Measurements from ENCODE around the gene PTTG1IP. TPM values are rescaled to one million over a fixed set of nuclear protein-coding genes. Genes with fewer than 3 reads are reported as not detected.
A peak's percentile ranks its signal among the peaks of the same experiment; 100 is the strongest.

PTTG1IP gene
- total RNA-seq, 1 experiment from 2014 or later, result 96.0 TPM

- no peaks in the 10 kb centered on the region for H3K4me1 Mint-ChIP-seq
- no peaks in the 10 kb centered on the region for H3K27me3 Mint-ChIP-seq (ENCODE audit: low read depth)
- ATAC-seq (no peak), DNase-seq (ENCODE audit: low spot score) (no peak)
- POLR2A ChIA-PET, result no interaction called here
- H3K36me3 Mint-ChIP-seq, result no peaks in the 10 kb centered on the region; the same call in 1 of the 2 replicates
- CTCF ChIA-PET, result interaction anchor here (1.3 kb wide), 1 partner anchor 53 kb away, joined by 3 read pairs; no protein-coding TSS in a partner anchor
- peaks cover under 1% of the 10 kb centered on the region; the same call in 1 of the 2 replicates for H3K9me3 Mint-ChIP-seq
- TF ChIP-seq ZNF396 (CRISPR knock-in tag; IDR thresholded peaks at IDR 0.05; ENCODE audit: borderline replicate concordance), result no peak
- TF ChIP-seq SMAD3 (CRISPR knock-in tag; IDR thresholded peaks at IDR 0.05; ENCODE audit: borderline replicate concordance), result no peak
- no peak for TF ChIP-seq CREB1 (CRISPR knock-in tag; IDR thresholded peaks at IDR 0.05)
- TF ChIP-seq EMX1 (CRISPR knock-in tag; IDR thresholded peaks at IDR 0.05), result no peak
- H3K4me3 Mint-ChIP-seq, result no peak overlapping the region
- no peak overlapping the region for H3K27ac Mint-ChIP-seq
These were observed 23.2 kb upstream of the PTTG1IP start for GRCh38 chr21:44896561-44897286.

GRCh38 chr21:44895859-44896258 is 22.4 kb upstream of the PTTG1IP start:
- Mint-ChIP-seq H3K36me3 (no peaks in the 10 kb centered on the region), H3K4me1 (no peaks in the 10 kb centered on the region), H3K27ac (no peak overlapping the region), H3K4me3 (no peak overlapping the region), H3K27me3 (ENCODE audit: low read depth) (no peaks in the 10 kb centered on the region), H3K9me3 (no peaks in the 10 kb centered on the region)
- ChIA-PET CTCF (no interaction called here), POLR2A (no interaction called here)
- ATAC-seq (no peak), DNase-seq (ENCODE audit: low spot score) (no peak)
- no peak for TF ChIP-seq ZSCAN18 (CRISPR knock-in tag; IDR thresholded peaks at IDR 0.05)
- peak; percentile 87 for TF ChIP-seq HMGA2 (CRISPR knock-in tag; IDR thresholded peaks at IDR 0.05)
- peak; percentile 88; the same call in 1 of the 2 replicates for TF ChIP-seq ZNF263 (CRISPR knock-in tag; IDR thresholded peaks at IDR 0.05; ENCODE audit: low read depth)

GRCh38 chr21:44894687-44895302 is 21.3 kb upstream of the PTTG1IP start:
- ChIA-PET CTCF (interaction anchor here (1.4 to 4.0 kb wide), 5 partner anchors 12 to 195 kb away, joined by 3 to 25 read pairs (median 4); partner anchors contain the start of gene PTTG1IP), POLR2A (no interaction called here)
- H3K9me3 Mint-ChIP-seq, result no peaks in the 10 kb centered on the region
- no peak overlapping the region for H3K4me3 Mint-ChIP-seq
- ATAC-seq (no peak), DNase-seq (ENCODE audit: low spot score) (no peak)
- H3K36me3 Mint-ChIP-seq, result no peaks in the 10 kb centered on the region
- no peaks in the 10 kb centered on the region for H3K27me3 Mint-ChIP-seq (ENCODE audit: low read depth)
- H3K27ac Mint-ChIP-seq, result no peak overlapping the region
- H3K4me1 Mint-ChIP-seq, result no peaks in the 10 kb centered on the region
- TF ChIP-seq ZNF121 (CRISPR knock-in tag; IDR thresholded peaks at IDR 0.05) (no peak), CDX4 (CRISPR knock-in tag; IDR thresholded peaks at IDR 0.05; ENCODE audit: borderline replicate concordance) (no peak), ZMAT4 (CRISPR knock-in tag; IDR thresholded peaks at IDR 0.05) (no peak)

GRCh38 chr21:44893948-44894656 is 20.6 kb upstream of the PTTG1IP start:
- DNase-seq (ENCODE audit: low spot score) (no peak), ATAC-seq (no peak)
- Mint-ChIP-seq H3K4me1 (no peaks in the 10 kb centered on the region), H3K27me3 (ENCODE audit: low read depth) (no peaks in the 10 kb centered on the region), H3K27ac (no peak overlapping the region), H3K9me3 (no peaks in the 10 kb centered on the region), H3K36me3 (no peaks in the 10 kb centered on the region), H3K4me3 (no peak overlapping the region)
- no peak for TF ChIP-seq CDX4 (CRISPR knock-in tag; IDR thresholded peaks at IDR 0.05; ENCODE audit: borderline replicate concordance)
- TF ChIP-seq CREM (CRISPR knock-in tag; IDR thresholded peaks at IDR 0.05), result no peak
- no peak for TF ChIP-seq JAZF1 (CRISPR knock-in tag; IDR thresholded peaks at IDR 0.05)
- TF ChIP-seq USF1 (CRISPR knock-in tag; IDR thresholded peaks at IDR 0.05), result no peak
- no peak for TF ChIP-seq TCF7 (CRISPR knock-in tag; IDR thresholded peaks at IDR 0.05; ENCODE audit: low read depth)
- TF ChIP-seq TEAD1 (CRISPR knock-in tag; IDR thresholded peaks at IDR 0.05), result no peak
- TF ChIP-seq ZNF232 (CRISPR knock-in tag; IDR thresholded peaks at IDR 0.05), result no peak
- TF ChIP-seq NR3C1 (CRISPR knock-in tag; conservative IDR thresholded peaks at IDR 0.05; ENCODE audit: low read depth), result no peak
- TF ChIP-seq RELA (CRISPR knock-in tag; IDR thresholded peaks at IDR 0.05; ENCODE audit: borderline replicate concordance), result no peak
- TF ChIP-seq NFYB (CRISPR knock-in tag; conservative IDR thresholded peaks at IDR 0.05; ENCODE audit: low read depth), result no peak
- ChIA-PET POLR2A (no interaction called here), CTCF (interaction anchor here (1.1 to 4.0 kb wide), 7 partner anchors 13 to 194 kb away, joined by 3 to 25 read pairs (median 4); partner anchors contain the start of gene PTTG1IP)
